Measurements from ENCODE around the gene ASF1A. TPM values are rescaled to one million over a fixed set of nuclear protein-coding genes. Genes with fewer than 3 reads are reported as not detected.

The ASF1A gene
- total and polyA plus RNA-seq, 9 of the 15 experiments (the other 6 are each of a cell fraction or from before 2014, with no cell fraction given) = 31.5 to 45.3 (median 34.8) TPM

DNA sequence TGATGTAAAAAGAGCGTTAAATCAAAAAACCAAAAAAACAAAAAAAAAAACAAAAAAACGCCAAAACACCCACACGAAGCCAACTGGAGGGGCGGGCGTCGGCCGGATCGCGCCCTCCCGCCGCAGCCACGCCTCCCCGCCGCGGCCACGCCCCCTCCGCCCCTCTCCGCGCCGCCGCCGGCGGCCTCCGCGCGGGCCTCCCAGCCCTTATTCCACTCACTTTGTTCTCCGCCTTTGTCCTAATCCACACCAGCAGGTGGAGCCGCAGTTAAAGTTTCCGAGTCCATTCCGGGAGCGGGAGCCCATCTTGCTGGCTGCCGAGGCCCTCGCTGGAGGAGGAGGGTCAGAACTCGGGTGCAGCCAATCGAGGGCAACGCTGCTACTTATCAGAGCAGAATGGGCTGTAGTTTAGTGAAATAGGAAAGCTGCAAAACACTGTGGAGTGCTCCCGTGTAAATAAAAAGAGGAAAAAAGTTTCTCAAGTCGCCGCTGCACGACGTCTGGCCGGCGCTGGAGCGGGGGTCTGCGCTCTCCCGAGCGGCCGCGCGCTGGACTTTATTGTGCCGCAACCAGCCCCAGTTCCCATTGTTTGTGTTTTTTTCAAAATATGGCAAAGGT, at the start of gene ASF1A (continued):
- no peak for TF ChIP-seq SRF (CRISPR knock-in tag; IDR thresholded peaks at IDR 0.05)
- TF ChIP-seq RBFOX2 (IDR thresholded peaks at IDR 0.05; ENCODE audit: low read depth, low read length) = peak; percentile 83; the same call in 1 of the 2 replicates
- TF ChIP-seq U2AF2 (optimal IDR thresholded peaks at IDR 0.05; ENCODE audit: low read depth, low read length) = no peak
- TF ChIP-seq, protein P1, sequence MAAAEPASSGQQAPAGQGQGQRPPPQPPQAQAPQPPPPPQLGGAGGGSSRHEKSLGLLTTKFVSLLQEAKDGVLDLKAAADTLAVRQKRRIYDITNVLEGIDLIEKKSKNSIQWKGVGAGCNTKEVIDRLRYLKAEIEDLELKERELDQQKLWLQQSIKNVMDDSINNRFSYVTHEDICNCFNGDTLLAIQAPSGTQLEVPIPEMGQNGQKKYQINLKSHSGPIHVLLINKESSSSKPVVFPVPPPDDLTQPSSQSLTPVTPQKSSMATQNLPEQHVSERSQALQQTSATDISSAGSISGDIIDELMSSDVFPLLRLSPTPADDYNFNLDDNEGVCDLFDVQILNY (CRISPR knock-in tag; IDR thresholded peaks at IDR 0.05) = no peak
- peak; percentile 87; the same call in 1 of the 2 replicates for TF ChIP-seq GATAD2A (IDR thresholded peaks at IDR 0.05)
- TF ChIP-seq HDAC6 (IDR thresholded peaks at IDR 0.05; ENCODE audit: low read depth, low read length) = no peak
- TF ChIP-seq, protein P2, sequence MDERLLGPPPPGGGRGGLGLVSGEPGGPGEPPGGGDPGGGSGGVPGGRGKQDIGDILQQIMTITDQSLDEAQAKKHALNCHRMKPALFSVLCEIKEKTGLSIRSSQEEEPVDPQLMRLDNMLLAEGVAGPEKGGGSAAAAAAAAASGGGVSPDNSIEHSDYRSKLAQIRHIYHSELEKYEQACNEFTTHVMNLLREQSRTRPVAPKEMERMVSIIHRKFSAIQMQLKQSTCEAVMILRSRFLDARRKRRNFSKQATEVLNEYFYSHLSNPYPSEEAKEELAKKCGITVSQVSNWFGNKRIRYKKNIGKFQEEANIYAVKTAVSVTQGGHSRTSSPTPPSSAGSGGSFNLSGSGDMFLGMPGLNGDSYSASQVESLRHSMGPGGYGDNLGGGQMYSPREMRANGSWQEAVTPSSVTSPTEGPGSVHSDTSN (CRISPR knock-in tag; IDR thresholded peaks at IDR 0.05; ENCODE audit: low read depth) = no peak
- TF ChIP-seq, protein P2 (tag; conservative IDR thresholded peaks at IDR 0.05; ENCODE audit: low read depth) = no peak
- peak; percentile 91 for TF ChIP-seq LCOR (CRISPR knock-in tag; IDR thresholded peaks at IDR 0.05)
- TF ChIP-seq EWSR1 (IDR thresholded peaks at IDR 0.05; ENCODE audit: borderline replicate concordance, low read depth, partially characterized antibody) = no peak
- no peak for TF ChIP-seq PCBP1 (IDR thresholded peaks at IDR 0.05; ENCODE audit: low read depth, low read length, poor library complexity, severe bottlenecking)
